ENCODE data around the gene PTBP1. TPM values are rescaled to one million over a fixed set of nuclear protein-coding genes. Genes with fewer than 3 reads are reported as not detected.

Gene PTBP1
- total RNA-seq, 2 experiments from 2014 or later, result 524 to 526 TPM

GRCh38 chr19:757811-758668, 39.2 kb upstream of the PTBP1 start:
- no peak overlapping the region for H3K4me3 Mint-ChIP-seq
- no peaks in the 10 kb centered on the region for H3K4me1 Mint-ChIP-seq (ENCODE audit: low read depth)
- H3K27ac Mint-ChIP-seq, result no peak overlapping the region
- peaks cover 11% of the 10 kb centered on the region for H3K9me3 Mint-ChIP-seq (ENCODE audit: insufficient read depth)
- ATAC-seq, result no peak
- H3K27me3 Mint-ChIP-seq (ENCODE audit: low read depth), result no peaks in the 10 kb centered on the region
- ChIA-PET POLR2A (no interaction called here), CTCF (no interaction called here)
- DNase-seq, result no peak
- H3K36me3 Mint-ChIP-seq (ENCODE audit: low read depth), result peaks cover 2% of the 10 kb centered on the region

DNA sequence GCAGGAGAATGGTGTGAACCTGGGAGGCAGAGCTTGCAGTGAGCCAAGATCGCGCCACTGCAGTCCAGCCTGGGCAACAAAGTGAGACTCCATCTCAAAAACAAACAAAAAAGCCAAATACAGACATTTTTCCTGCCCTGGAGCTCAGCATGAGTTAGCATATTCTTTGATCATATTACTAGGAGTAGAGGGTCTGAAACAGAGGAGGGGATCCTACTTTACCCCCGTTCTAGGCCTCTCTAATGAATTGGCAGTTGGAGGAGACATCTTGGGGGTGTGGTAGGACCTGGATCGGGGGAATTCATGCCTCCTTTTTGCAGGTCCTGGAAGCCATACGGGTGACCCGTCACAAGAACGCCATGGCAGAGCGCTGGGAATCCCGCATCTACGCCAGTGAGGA, 34.1 kb upstream of the PTBP1 start:
- no peaks in the 10 kb centered on the region for H3K4me1 Mint-ChIP-seq (ENCODE audit: low read depth)
- H3K4me3 Mint-ChIP-seq, result no peak overlapping the region
- ChIA-PET CTCF (no interaction called here), POLR2A (no interaction called here)
- H3K27me3 Mint-ChIP-seq (ENCODE audit: low read depth), result no peaks in the 10 kb centered on the region
- no peak for ATAC-seq
- H3K36me3 Mint-ChIP-seq (ENCODE audit: low read depth), result peaks cover 2% of the 10 kb centered on the region
- DNase-seq, result no peak
- H3K9me3 Mint-ChIP-seq (ENCODE audit: insufficient read depth), result peaks cover 11% of the 10 kb centered on the region
- H3K27ac Mint-ChIP-seq, result no peak overlapping the region

DNA sequence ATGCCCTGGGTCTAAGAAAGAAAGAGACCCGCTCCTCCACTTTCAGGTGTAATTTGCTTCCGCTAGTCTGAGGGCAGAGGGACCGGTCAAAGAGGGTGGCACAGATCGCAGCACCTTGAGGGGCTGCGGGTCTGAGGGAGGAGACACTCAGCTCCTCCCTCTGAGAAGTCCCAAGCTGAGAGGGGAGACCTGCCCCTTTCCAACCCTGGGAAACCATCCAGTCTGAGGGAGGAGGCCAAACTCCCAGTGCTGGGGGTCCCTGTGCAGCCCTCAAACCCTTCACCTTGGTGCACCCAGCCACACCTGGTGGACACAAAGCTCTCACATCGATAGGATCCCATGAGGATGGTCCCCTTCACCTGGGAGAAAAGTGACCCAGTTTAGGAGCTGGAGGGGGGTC, 33.4 kb upstream of the PTBP1 start:
- H3K9me3 Mint-ChIP-seq (ENCODE audit: insufficient read depth), result peaks cover 4% of the 10 kb centered on the region
- no peaks in the 10 kb centered on the region for H3K27me3 Mint-ChIP-seq (ENCODE audit: low read depth)
- H3K4me3 Mint-ChIP-seq, result no peak overlapping the region
- H3K36me3 Mint-ChIP-seq (ENCODE audit: low read depth), result peaks cover 2% of the 10 kb centered on the region
- no peak overlapping the region for H3K27ac Mint-ChIP-seq
- ATAC-seq, result no peak
- no peak for DNase-seq
- CTCF ChIA-PET, result interaction anchor here (0.9 kb wide), 1 partner anchor 207 kb away, joined by 3 read pairs; no protein-coding TSS in a partner anchor
- POLR2A ChIA-PET, result no interaction called here
- no peaks in the 10 kb centered on the region for H3K4me1 Mint-ChIP-seq (ENCODE audit: low read depth)

DNA sequence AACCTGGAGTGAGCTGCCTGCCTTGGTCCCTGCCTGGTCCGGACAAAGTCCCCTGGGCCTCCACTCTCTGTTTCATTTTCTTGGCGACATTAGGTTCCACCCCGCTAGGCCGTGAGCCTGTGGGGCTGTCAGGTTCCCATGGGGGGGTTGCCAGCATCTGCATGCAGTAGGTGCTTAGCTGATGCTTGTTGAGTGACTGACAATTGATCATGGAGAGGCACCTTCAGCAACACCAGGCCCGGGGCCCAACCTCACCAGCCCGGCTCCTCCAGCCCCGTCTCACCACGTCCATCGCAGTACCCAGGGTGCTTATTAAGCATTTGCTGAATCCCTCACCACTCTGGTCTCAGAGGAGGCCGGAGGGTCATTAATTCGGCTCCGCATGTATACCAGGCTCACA, 33.0 kb upstream of the PTBP1 start:
- H3K4me3 Mint-ChIP-seq, result no peak overlapping the region
- H3K36me3 Mint-ChIP-seq (ENCODE audit: low read depth), result peaks cover 2% of the 10 kb centered on the region
- POLR2A ChIA-PET, result no interaction called here
- no peaks in the 10 kb centered on the region for H3K4me1 Mint-ChIP-seq (ENCODE audit: low read depth)
- peaks cover 4% of the 10 kb centered on the region for H3K9me3 Mint-ChIP-seq (ENCODE audit: insufficient read depth)
- H3K27ac Mint-ChIP-seq, result no peak overlapping the region
- ATAC-seq (no peak), DNase-seq (no peak)
- no peaks in the 10 kb centered on the region for H3K27me3 Mint-ChIP-seq (ENCODE audit: low read depth)
- CTCF ChIA-PET, result interaction anchor here (0.9 kb wide), 1 partner anchor 207 kb away, joined by 3 read pairs; no protein-coding TSS in a partner anchor

GRCh38 chr19:765179-765738, 32.0 kb upstream of the PTBP1 start:
- H3K27ac Mint-ChIP-seq, result no peak overlapping the region
- no peak for ATAC-seq
- no peak for DNase-seq
- no peaks in the 10 kb centered on the region for H3K36me3 Mint-ChIP-seq (ENCODE audit: low read depth)
- no peak overlapping the region for H3K4me3 Mint-ChIP-seq
- POLR2A ChIA-PET, result no interaction called here
- H3K4me1 Mint-ChIP-seq (ENCODE audit: low read depth), result peaks cover under 1% of the 10 kb centered on the region
- H3K9me3 Mint-ChIP-seq (ENCODE audit: insufficient read depth), result no peaks in the 10 kb centered on the region
- CTCF ChIA-PET, result no interaction called here
- peaks cover 1% of the 10 kb centered on the region for H3K27me3 Mint-ChIP-seq (ENCODE audit: low read depth)

DNA sequence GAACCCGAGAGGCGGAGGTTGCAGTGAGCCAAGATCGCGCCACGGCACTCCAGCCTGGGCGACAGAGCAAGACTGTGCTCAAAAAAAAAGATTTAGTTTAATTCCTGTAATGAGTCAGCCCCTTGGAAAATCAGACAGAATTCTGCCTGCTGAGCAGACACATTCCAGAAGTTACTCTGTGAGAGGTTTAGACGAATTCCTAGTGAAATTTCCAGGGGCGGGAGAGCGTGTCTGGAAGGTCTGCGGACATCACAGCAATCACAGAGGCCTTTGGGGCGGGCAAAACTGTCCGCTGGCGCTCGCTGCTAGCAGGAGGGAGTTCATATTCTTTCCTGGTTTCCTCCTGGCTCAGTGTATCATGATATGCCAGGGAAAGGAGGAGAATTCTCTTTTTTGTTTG, 28.8 kb upstream of the PTBP1 start:
- Mint-ChIP-seq H3K4me3 (no peak overlapping the region), H3K36me3 (ENCODE audit: low read depth) (no peaks in the 10 kb centered on the region), H3K27me3 (ENCODE audit: low read depth) (peaks cover 6% of the 10 kb centered on the region), H3K4me1 (ENCODE audit: low read depth) (peaks cover 4% of the 10 kb centered on the region), H3K27ac (no peak overlapping the region), H3K9me3 (ENCODE audit: insufficient read depth) (no peaks in the 10 kb centered on the region)
- no peak for ATAC-seq
- CTCF ChIA-PET, result interaction anchor here (1.1 to 1.2 kb wide), 2 partner anchors 10 to 153 kb away, joined by 3 to 4 read pairs; no protein-coding TSS in a partner anchor
- DNase-seq, result no peak
- POLR2A ChIA-PET, result no interaction called here

- Mint-ChIP-seq H3K36me3 (ENCODE audit: low read depth) (no peaks in the 10 kb centered on the region), H3K9me3 (ENCODE audit: insufficient read depth) (no peaks in the 10 kb centered on the region), H3K4me3 (no peak overlapping the region), H3K27ac (no peak overlapping the region), H3K27me3 (ENCODE audit: low read depth) (peaks cover 6% of the 10 kb centered on the region), H3K4me1 (ENCODE audit: low read depth) (peaks cover 4% of the 10 kb centered on the region)
- ChIA-PET POLR2A (no interaction called here), CTCF (interaction anchor here (0.7 to 1.4 kb wide), 5 partner anchors 9 to 195 kb away, joined by 3 to 5 read pairs (median 3); no protein-coding TSS in a partner anchor)
- no peak for ATAC-seq
- no peak for DNase-seq
Measured at GRCh38 chr19:769616-770015, 27.6 kb upstream of the PTBP1 start.

GRCh38 chr19:771332-771785, 25.9 kb upstream of the PTBP1 start:
- DNase-seq (peak; percentile 47), ATAC-seq (no peak)
- Mint-ChIP-seq H3K4me3 (no peak overlapping the region), H3K9me3 (ENCODE audit: insufficient read depth) (no peaks in the 10 kb centered on the region), H3K36me3 (ENCODE audit: low read depth) (no peaks in the 10 kb centered on the region), H3K4me1 (ENCODE audit: low read depth) (peaks cover 4% of the 10 kb centered on the region), H3K27ac (no peak overlapping the region), H3K27me3 (ENCODE audit: low read depth) (peaks cover 6% of the 10 kb centered on the region)
- CTCF ChIA-PET, result interaction anchor here (1.3 kb wide), 1 partner anchor 213 kb away, joined by 5 read pairs; no protein-coding TSS in a partner anchor
- POLR2A ChIA-PET, result no interaction called here

DNA sequence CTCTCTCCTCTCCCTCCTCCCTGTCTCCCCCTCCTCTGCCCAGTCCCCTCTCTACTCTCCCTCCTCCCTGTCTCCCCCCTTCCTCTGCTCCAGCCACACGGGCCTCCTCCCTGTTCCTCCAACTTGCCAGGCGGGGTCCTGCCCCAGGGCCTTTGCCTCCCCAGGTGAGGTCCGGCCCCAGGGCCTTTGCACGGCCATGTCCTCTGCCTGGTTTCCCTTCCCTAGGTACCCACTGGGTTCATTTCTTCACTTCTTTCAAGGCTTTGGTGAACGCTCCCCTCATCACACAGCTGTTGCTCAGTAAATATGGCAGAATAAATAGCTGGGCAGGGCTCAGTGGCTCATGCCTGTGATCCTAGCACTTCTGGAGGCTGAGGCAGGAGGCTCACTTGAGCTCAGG, 25.2 kb upstream of the PTBP1 start:
- ChIA-PET POLR2A (no interaction called here), CTCF (no interaction called here)
- no peak overlapping the region for H3K4me3 Mint-ChIP-seq
- peaks cover 6% of the 10 kb centered on the region for H3K27me3 Mint-ChIP-seq (ENCODE audit: low read depth)
- ATAC-seq (no peak), DNase-seq (no peak)
- peak overlapping the region; percentile 50 for H3K27ac Mint-ChIP-seq
- no peaks in the 10 kb centered on the region for H3K9me3 Mint-ChIP-seq (ENCODE audit: insufficient read depth)
- H3K36me3 Mint-ChIP-seq (ENCODE audit: low read depth), result no peaks in the 10 kb centered on the region
- H3K4me1 Mint-ChIP-seq (ENCODE audit: low read depth), result peaks cover 4% of the 10 kb centered on the region

DNA sequence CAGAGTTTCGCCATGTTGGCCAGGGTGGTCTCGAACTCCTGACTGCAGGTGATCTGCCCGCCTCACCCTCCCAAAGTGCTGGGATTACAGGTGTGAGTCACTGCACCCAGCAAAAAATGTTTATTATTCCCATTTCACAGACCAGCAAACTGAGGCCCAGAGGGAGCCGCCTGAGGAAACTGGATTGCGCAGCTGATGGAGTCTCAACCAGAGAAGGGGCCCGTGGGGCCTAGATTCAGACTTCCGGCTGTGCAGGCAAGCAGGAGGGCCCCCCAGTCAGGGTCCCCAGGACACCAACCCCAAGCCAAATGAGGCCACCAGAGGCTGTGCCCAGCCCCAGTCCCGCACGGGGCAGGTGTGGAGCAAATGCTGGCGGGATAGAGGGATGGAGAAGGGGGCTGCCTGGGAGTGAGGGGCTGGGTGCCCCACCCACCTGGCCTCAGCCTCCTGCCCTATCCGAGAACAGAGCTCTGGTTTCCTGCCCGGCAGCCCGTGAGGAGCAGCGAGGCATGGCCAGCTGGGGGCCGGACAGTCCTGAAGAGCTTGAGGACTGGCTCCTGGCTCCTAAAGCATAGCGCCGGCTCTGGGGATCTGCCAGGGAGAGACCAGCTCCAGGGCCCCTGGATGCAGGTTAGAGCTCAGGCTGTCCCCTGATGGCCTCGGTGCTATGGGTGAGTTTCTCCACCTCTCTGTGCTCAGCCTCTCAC, 24.4 kb upstream of the PTBP1 start:
- CTCF ChIA-PET, result no interaction called here

DNA sequence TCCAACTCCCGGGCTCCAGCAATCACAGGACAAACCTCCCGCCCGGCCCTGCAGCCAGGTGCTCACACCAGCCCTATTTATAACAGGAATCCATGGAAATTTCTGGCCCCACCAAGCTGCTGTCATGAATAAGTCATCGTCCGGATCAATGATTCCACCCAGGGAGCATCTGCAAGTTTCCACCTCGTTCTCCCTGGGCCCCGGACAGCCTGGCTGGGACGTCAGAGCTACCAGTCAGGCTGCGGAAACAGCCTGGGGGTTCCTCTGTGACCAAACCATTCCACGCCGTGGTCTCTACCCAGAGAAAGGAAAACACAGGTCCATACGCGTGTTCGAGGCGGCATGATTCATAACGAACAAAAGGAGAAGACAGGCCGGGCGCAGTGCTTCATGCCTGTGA, 20.7 kb upstream of the PTBP1 start:
- CTCF ChIA-PET, result no interaction called here

More for the DNA sequence above, 24.4 kb upstream of the PTBP1 start:
- POLR2A ChIA-PET, result no interaction called here
- Mint-ChIP-seq H3K27ac (no peak overlapping the region), H3K27me3 (ENCODE audit: low read depth) (peaks cover 6% of the 10 kb centered on the region), H3K36me3 (ENCODE audit: low read depth) (no peaks in the 10 kb centered on the region), H3K9me3 (ENCODE audit: insufficient read depth) (no peaks in the 10 kb centered on the region), H3K4me3 (no peak overlapping the region), H3K4me1 (ENCODE audit: low read depth) (peaks cover 4% of the 10 kb centered on the region)
- no peak for DNase-seq
- no peak for ATAC-seq

More for the DNA sequence above, 20.7 kb upstream of the PTBP1 start:
- Mint-ChIP-seq H3K36me3 (ENCODE audit: low read depth) (no peaks in the 10 kb centered on the region), H3K4me3 (no peak overlapping the region), H3K9me3 (ENCODE audit: insufficient read depth) (no peaks in the 10 kb centered on the region), H3K4me1 (ENCODE audit: low read depth) (peaks cover 2% of the 10 kb centered on the region), H3K27ac (no peak overlapping the region), H3K27me3 (ENCODE audit: low read depth) (peaks cover 3% of the 10 kb centered on the region)
- ATAC-seq, result no peak
- no peak for DNase-seq
- POLR2A ChIA-PET, result no interaction called here
